ENCODE measurements around the gene MILR1.

GRCh38 chr17:64457156-64457555, 8.2 kb downstream of the MILR1 start:
- no peak for TF ChIP-seq POLR2A (IDR thresholded peaks at IDR 0.05)
- no peak for TF ChIP-seq CTCF (IDR thresholded peaks at IDR 0.05)

Measured in thyroid gland (tissue), 4 donors.